Uterus (tissue), 2 donors: Measurements from ENCODE around the gene HYPK.

Experiments used
- CTCF ChIP-seq, 4 experiments: fragments of 200-600 bp in 2 of 4; fragments of 450-650 bp in 2 of 4; sonication (generic) in 2 of 4; IDR thresholded peaks; one replicate each; pipeline ENCODE4 v1.5.1; 2016 to 2019; ENCODE audit warnings: antibody characterized with exemption in 4 of 4, mild to moderate bottlenecking in 2 of 4, moderate library complexity in 1 of 4
- POLR2A ChIP-seq, 2 donors: fragments of 450-650 bp; IDR thresholded peaks; one replicate each; pipeline ENCODE4 v1.6.1; 2016; ENCODE audit warnings: antibody characterized with exemption in 2 of 2, mild to moderate bottlenecking in 1 of 2, moderate library complexity in 1 of 2

- TF ChIP-seq CTCF (IDR thresholded peaks at IDR 0.05) (no peak), POLR2A (IDR thresholded peaks at IDR 0.05) (no peak)
Measured at GRCh38 chr15:43826029-43826507, 25.7 kb downstream of the HYPK start.
